WTC11 (cell line): Measurements from ENCODE around the gene JUND. TPM values are rescaled to one million over a fixed set of nuclear protein-coding genes. Genes with fewer than 3 reads are reported as not detected.

Experiments
- ATAC-seq: fragments of 200-7000 bp; cut with Tn5 transposase; 2 replicates; pipeline ENCODE4 v1.10.0; 2021; ENCODE audit warnings: mild to moderate bottlenecking, moderate library complexity
- CTCF ChIA-PET: fragments of 300-600 bp; sonication (Branson Sonifier 250); formaldehyde crosslinking; loops from one replicate; lab custom pipeline; 2021; ENCODE audit warnings: antibody characterized with exemption; lab: Charles Lee
- POLR2A ChIA-PET: fragments of 350-600 bp; sonication (Branson Sonifier 250); formaldehyde crosslinking; loops from one replicate; lab custom pipeline; 2021; ENCODE audit warnings: antibody characterized with exemption; lab: Charles Lee
- DNase-seq: peaks from one replicate; pipeline ENCODE4 v3.0.0; 2021; ENCODE audit warnings: low spot score
- H3K27ac Mint-ChIP-seq: 2 replicates; pipeline ENCODE4 v1.8.0; 2021; ENCODE audit warnings: mixed read lengths
- H3K27me3 Mint-ChIP-seq: 2 replicates; pipeline ENCODE4 v1.8.0; 2021; ENCODE audit warnings: low read depth, mild to moderate bottlenecking, moderate library complexity, mixed read lengths
- H3K36me3 Mint-ChIP-seq: 2 replicates; pipeline ENCODE4 v1.8.0; 2021; ENCODE audit warnings: mixed read lengths
- H3K4me1 Mint-ChIP-seq: 2 replicates; pipeline ENCODE4 v1.8.0; 2022; ENCODE audit warnings: mixed read lengths
- H3K4me3 Mint-ChIP-seq: 2 replicates; pipeline ENCODE4 v1.8.0; 2021; ENCODE audit warnings: mild to moderate bottlenecking, moderate library complexity, mixed read lengths
- H3K9me3 Mint-ChIP-seq: 2 replicates; pipeline ENCODE4 v1.8.0; 2021; ENCODE audit warnings: mixed read lengths
- CTCF ChIP-seq: fragments of 200-600 bp; IDR thresholded peaks from 2 replicates; pipeline ENCODE4 v1.8.0; 2022; ENCODE audit warnings: antibody characterized with exemption
- E2F1 ChIP-seq: sonication (generic); formaldehyde crosslinking; IDR thresholded peaks from 2 replicates; pipeline ENCODE4 v1.8.0; 2022; ENCODE audit warnings: mild to moderate bottlenecking, missing genetic modification reagents
- HMGXB4 ChIP-seq: sonication (generic); formaldehyde crosslinking; IDR thresholded peaks from 2 replicates; pipeline ENCODE4 v1.8.1; 2023; ENCODE audit warnings: mild to moderate bottlenecking, moderate library complexity, missing genetic modification reagents
- IRF1 ChIP-seq: sonication (generic); formaldehyde crosslinking; IDR thresholded peaks from 2 replicates; pipeline ENCODE4 v1.8.0; 2023; ENCODE audit warnings: missing genetic modification reagents
- JAZF1 ChIP-seq: fragments of 250-450 bp; sonication (Bioruptor Pico); IDR thresholded peaks from 2 replicates; pipeline ENCODE4 v1.9.0; 2021; ENCODE audit warnings: moderate library complexity, mild to moderate bottlenecking, inconsistent platforms
- JUN ChIP-seq: sonication (generic); formaldehyde crosslinking; IDR thresholded peaks from 2 replicates; pipeline ENCODE4 v1.8.0; 2023; ENCODE audit warnings: mild to moderate bottlenecking, missing genetic modification reagents
- NFYB ChIP-seq: sonication (generic); formaldehyde crosslinking; conservative IDR thresholded peaks from 2 replicates; pipeline ENCODE4 v1.8.0; 2022; ENCODE audit warnings: low read depth, missing genetic modification reagents
- NR1H2 ChIP-seq: sonication (generic); formaldehyde crosslinking; IDR thresholded peaks from 2 replicates; pipeline ENCODE4 v1.9.0; 2021; ENCODE audit warnings: mild to moderate bottlenecking, moderate library complexity, missing genetic modification reagents
- PREB ChIP-seq: sonication (generic); formaldehyde crosslinking; IDR thresholded peaks from 2 replicates; pipeline ENCODE4 v1.8.1; 2022; ENCODE audit warnings: mild to moderate bottlenecking, missing genetic modification reagents, moderate library complexity, borderline replicate concordance
- SP1 ChIP-seq: sonication (generic); formaldehyde crosslinking; conservative IDR thresholded peaks from 2 replicates; pipeline ENCODE4 v1.8.1; 2022; ENCODE audit warnings: missing genetic modification reagents
- TCF7 ChIP-seq: sonication (generic); formaldehyde crosslinking; IDR thresholded peaks from 2 replicates; pipeline ENCODE4 v1.8.0; 2022; ENCODE audit warnings: mild to moderate bottlenecking, low read depth, missing genetic modification reagents, moderate library complexity
- ZNF121 ChIP-seq: sonication (generic); formaldehyde crosslinking; IDR thresholded peaks from 2 replicates; pipeline ENCODE4 v1.8.0; 2023; ENCODE audit warnings: missing genetic modification reagents
- ZNF317 ChIP-seq: sonication (generic); formaldehyde crosslinking; IDR thresholded peaks from 2 replicates; pipeline ENCODE4 v1.8.1; 2023; ENCODE audit warnings: low read depth, mild to moderate bottlenecking, moderate library complexity, missing genetic modification reagents, borderline replicate concordance
- ZNF423 ChIP-seq: fragments of 250-450 bp; sonication (Bioruptor Pico); IDR thresholded peaks from 2 replicates; pipeline ENCODE4 v2.1.2; 2022; ENCODE audit warnings: mild to moderate bottlenecking, moderate library complexity
- total RNA-seq: library from RNA; stranded (reverse); gene quantifications from 3 replicates; pipeline ENCODE4 v1.2.3, GENCODE V29; 2021

Gene JUND
- total RNA-seq, 1 experiment from 2014 or later, result 121 TPM

GRCh38 chr19:18313398-18313797 is 32.0 kb upstream of the JUND start:
- ATAC-seq, result no peak
- peaks cover 2% of the 10 kb centered on the region; the same call in 1 of the 2 replicates for H3K4me1 Mint-ChIP-seq
- CTCF ChIA-PET, result interaction anchor here (12.7 kb wide), 1 partner anchor 34 kb away, joined by 240 read pairs; the partner anchor contains the start of gene JUND
- no peaks in the 10 kb centered on the region for H3K9me3 Mint-ChIP-seq
- TF ChIP-seq E2F1 (CRISPR knock-in tag) (no peak), ZNF121 (CRISPR knock-in tag) (peak; percentile 61; the same call in 1 of the 2 replicates), NR1H2 (CRISPR knock-in tag) (no peak), CTCF (no peak), JAZF1 (CRISPR knock-in tag) (no peak)
- H3K27me3 Mint-ChIP-seq, result no peaks in the 10 kb centered on the region
- no peak overlapping the region for H3K4me3 Mint-ChIP-seq
- H3K27ac Mint-ChIP-seq, result no peak overlapping the region
- POLR2A ChIA-PET, result interaction anchor here (1.5 kb wide), 1 partner anchor 8 kb away, joined by 4 read pairs; no protein-coding TSS in a partner anchor
- H3K36me3 Mint-ChIP-seq, result peaks cover 32% of the 10 kb centered on the region
- DNase-seq, result no peak

GRCh38 chr19:18312092-18312534 is 30.7 kb upstream of the JUND start:
- ATAC-seq, result no peak
- CTCF ChIA-PET, result interaction anchor here (1.1 to 12.7 kb wide), 2 partner anchors 19 to 33 kb away, joined by 3 to 240 read pairs; partner anchors contain the start of gene JUND
- H3K4me1 Mint-ChIP-seq, result peaks cover 5% of the 10 kb centered on the region

GRCh38 chr19:18311502-18312091 is 30.2 kb upstream of the JUND start:
- no peak for DNase-seq
- no peak for TF ChIP-seq ZNF317
- TF ChIP-seq SP1 (CRISPR knock-in tag), result no peak
- no peak for TF ChIP-seq PREB (CRISPR knock-in tag)
- no peak for TF ChIP-seq NFYB
- ChIA-PET POLR2A (no interaction called here), CTCF (interaction anchor here (0.6 to 12.7 kb wide), 2 partner anchors 32 to 56 kb away, joined by 4 to 240 read pairs; partner anchors contain the start of gene JUND)
- H3K9me3 Mint-ChIP-seq, result no peaks in the 10 kb centered on the region
- no peak for ATAC-seq
- no peak overlapping the region for H3K4me3 Mint-ChIP-seq
- H3K36me3 Mint-ChIP-seq, result peaks cover 43% of the 10 kb centered on the region
- peaks cover 10% of the 10 kb centered on the region for H3K4me1 Mint-ChIP-seq
- no peaks in the 10 kb centered on the region for H3K27me3 Mint-ChIP-seq
- no peak overlapping the region for H3K27ac Mint-ChIP-seq

More at GRCh38 chr19:18312092-18312534, 30.7 kb upstream of the JUND start:
- Mint-ChIP-seq H3K9me3 (no peaks in the 10 kb centered on the region), H3K27me3 (no peaks in the 10 kb centered on the region), H3K27ac (no peak overlapping the region), H3K4me3 (no peak overlapping the region), H3K36me3 (peaks cover 38% of the 10 kb centered on the region)
- TF ChIP-seq TCF7 (no peak), ZNF423 (CRISPR knock-in tag) (no peak), IRF1 (no peak), JUN (CRISPR knock-in tag) (no peak), HMGXB4 (CRISPR knock-in tag) (no peak)
- POLR2A ChIA-PET, result no interaction called here
- DNase-seq, result no peak
